Measurements from ENCODE around the gene TBC1D30.
A peak's percentile ranks its signal among the peaks of the same experiment; 100 is the strongest.
"Not testable (repeated sequence)": the region's sequence is repeated elsewhere in the genome, so short reads cannot be mapped to it uniquely, and the experiment has no call there.

The TBC1D30 gene

DNA sequence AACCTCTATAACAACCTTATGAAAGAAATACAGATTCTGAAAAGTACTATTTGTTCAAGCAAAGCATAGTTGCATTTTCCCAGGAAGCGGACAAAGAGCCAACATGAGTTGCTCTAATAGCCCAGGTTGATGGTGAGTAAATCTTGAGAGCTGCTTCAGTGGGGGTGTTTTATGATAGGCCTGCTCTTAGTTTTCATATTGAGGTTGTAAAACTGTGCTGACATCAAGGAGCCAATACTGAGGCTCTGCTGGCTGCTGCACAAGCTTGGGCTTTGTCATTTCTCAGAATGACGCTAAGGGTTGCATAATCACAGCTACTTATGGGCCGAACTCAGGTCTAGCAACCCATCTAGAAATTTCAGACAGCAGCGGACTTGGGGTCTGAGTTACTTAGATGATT, 11.5 kb downstream of the TBC1D30 start:
- ATAC-seq (ENCODE audit: low read depth) (no peak), DNase-seq (ENCODE audit: low spot score) (no peak)
- no peak overlapping the region for H3K4me3 ChIP-seq (ENCODE audit: severe bottlenecking)
- TF ChIP-seq, protein P1, sequence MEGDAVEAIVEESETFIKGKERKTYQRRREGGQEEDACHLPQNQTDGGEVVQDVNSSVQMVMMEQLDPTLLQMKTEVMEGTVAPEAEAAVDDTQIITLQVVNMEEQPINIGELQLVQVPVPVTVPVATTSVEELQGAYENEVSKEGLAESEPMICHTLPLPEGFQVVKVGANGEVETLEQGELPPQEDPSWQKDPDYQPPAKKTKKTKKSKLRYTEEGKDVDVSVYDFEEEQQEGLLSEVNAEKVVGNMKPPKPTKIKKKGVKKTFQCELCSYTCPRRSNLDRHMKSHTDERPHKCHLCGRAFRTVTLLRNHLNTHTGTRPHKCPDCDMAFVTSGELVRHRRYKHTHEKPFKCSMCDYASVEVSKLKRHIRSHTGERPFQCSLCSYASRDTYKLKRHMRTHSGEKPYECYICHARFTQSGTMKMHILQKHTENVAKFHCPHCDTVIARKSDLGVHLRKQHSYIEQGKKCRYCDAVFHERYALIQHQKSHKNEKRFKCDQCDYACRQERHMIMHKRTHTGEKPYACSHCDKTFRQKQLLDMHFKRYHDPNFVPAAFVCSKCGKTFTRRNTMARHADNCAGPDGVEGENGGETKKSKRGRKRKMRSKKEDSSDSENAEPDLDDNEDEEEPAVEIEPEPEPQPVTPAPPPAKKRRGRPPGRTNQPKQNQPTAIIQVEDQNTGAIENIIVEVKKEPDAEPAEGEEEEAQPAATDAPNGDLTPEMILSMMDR (IDR thresholded peaks at IDR 0.05; ENCODE audit: poor library complexity, severe bottlenecking): no peak
- no peaks in the 10 kb centered on the region for H3K9me3 ChIP-seq (ENCODE audit: severe bottlenecking)
- H3K27ac ChIP-seq (ENCODE audit: poor library complexity, severe bottlenecking): no peak overlapping the region
- H3K27me3 ChIP-seq (ENCODE audit: insufficient read depth, poor library complexity, severe bottlenecking): no peaks in the 10 kb centered on the region
- no peaks in the 10 kb centered on the region for H3K4me1 ChIP-seq (ENCODE audit: insufficient read depth, poor library complexity, severe bottlenecking)
- 0 out of 2 replicates have a peak, but pooled peaks cover 3% of the 10 kb centered on the region for H3K36me3 ChIP-seq (ENCODE audit: low read depth)

DNA sequence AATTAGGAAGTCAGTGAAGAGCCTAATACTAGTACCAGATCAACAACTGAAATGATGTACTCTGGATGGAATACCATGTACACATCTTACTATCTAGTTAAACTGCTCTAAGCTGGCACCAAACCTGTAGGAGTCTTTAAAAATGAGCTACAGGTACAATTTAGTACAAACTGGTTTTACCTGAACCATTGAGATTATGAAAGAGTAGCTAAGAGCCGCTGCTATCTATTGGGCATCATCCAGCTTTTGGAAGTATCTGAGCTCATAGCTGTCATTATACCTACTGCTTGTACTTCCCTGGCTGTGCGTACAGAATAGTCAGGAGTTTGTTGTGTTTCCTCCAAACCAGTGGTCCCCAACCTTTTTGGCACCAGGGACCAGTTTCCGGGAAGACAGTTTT, 12.4 kb downstream of the TBC1D30 start:
- H3K4me1 ChIP-seq (ENCODE audit: insufficient read depth, poor library complexity, severe bottlenecking): no peaks in the 10 kb centered on the region
- H3K4me3 ChIP-seq (ENCODE audit: severe bottlenecking): no peak overlapping the region
- no peak overlapping the region for H3K27ac ChIP-seq (ENCODE audit: poor library complexity, severe bottlenecking)
- H3K27me3 ChIP-seq (ENCODE audit: insufficient read depth, poor library complexity, severe bottlenecking): no peaks in the 10 kb centered on the region
- H3K9me3 ChIP-seq (ENCODE audit: severe bottlenecking): no peaks in the 10 kb centered on the region
- ATAC-seq (ENCODE audit: low read depth): no peak
- TF ChIP-seq, protein P1 (IDR thresholded peaks at IDR 0.05; ENCODE audit: poor library complexity, severe bottlenecking): no peak
- DNase-seq (ENCODE audit: low spot score): no peak
- H3K36me3 ChIP-seq (ENCODE audit: low read depth): no peaks in the 10 kb centered on the region

DNA sequence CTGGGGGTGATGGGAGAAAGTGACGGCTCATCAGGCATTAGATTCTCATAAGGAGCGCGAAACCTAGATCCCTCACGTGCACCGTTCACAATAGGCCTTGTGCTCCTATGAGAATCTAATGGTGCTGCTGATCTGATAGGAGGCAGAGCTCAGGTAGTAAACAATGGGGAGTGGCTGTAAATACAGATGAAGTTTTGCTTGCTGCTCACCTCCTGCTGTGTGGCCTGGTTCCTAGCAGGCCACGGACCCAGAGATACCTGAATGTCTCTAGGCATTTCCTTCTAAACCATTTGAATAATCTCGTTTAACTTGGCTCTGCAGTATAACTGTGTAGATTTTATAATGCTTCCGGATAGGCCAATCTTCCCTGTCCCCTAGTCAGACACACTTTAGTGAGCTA, 13.0 kb downstream of the TBC1D30 start:
- no peaks in the 10 kb centered on the region for H3K36me3 ChIP-seq (ENCODE audit: low read depth)
- DNase-seq (ENCODE audit: low spot score) (no peak), ATAC-seq (ENCODE audit: low read depth) (no peak)
- H3K9me3 ChIP-seq (ENCODE audit: severe bottlenecking): no peaks in the 10 kb centered on the region
- H3K27ac ChIP-seq (ENCODE audit: poor library complexity, severe bottlenecking): no peak overlapping the region
- H3K4me1 ChIP-seq (ENCODE audit: insufficient read depth, poor library complexity, severe bottlenecking): no peaks in the 10 kb centered on the region
- no peak overlapping the region for H3K4me3 ChIP-seq (ENCODE audit: severe bottlenecking)
- TF ChIP-seq, protein P1 (IDR thresholded peaks at IDR 0.05; ENCODE audit: poor library complexity, severe bottlenecking): no peak
- no peaks in the 10 kb centered on the region for H3K27me3 ChIP-seq (ENCODE audit: insufficient read depth, poor library complexity, severe bottlenecking)

DNA sequence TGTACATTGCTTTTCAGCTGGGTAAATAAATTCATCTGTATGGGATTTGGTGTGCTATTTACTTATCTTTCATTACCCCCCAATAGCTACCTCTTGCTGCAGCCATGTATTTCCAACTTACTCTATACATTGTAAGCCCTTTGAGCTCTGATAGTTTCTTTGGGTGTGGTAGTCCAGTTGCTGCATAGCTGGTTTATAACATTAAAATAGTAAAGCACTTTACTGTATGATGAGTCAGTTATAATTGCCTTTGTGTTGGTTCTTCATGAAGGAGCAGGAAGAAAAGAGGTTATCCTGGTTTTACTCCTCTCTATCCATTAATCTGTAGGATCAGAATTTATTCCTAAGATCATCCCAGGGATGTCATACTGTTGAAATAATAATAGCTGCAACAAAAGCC, 15.7 kb downstream of the TBC1D30 start:
- TF ChIP-seq, protein P1 (IDR thresholded peaks at IDR 0.05; ENCODE audit: poor library complexity, severe bottlenecking): no peak

DNA sequence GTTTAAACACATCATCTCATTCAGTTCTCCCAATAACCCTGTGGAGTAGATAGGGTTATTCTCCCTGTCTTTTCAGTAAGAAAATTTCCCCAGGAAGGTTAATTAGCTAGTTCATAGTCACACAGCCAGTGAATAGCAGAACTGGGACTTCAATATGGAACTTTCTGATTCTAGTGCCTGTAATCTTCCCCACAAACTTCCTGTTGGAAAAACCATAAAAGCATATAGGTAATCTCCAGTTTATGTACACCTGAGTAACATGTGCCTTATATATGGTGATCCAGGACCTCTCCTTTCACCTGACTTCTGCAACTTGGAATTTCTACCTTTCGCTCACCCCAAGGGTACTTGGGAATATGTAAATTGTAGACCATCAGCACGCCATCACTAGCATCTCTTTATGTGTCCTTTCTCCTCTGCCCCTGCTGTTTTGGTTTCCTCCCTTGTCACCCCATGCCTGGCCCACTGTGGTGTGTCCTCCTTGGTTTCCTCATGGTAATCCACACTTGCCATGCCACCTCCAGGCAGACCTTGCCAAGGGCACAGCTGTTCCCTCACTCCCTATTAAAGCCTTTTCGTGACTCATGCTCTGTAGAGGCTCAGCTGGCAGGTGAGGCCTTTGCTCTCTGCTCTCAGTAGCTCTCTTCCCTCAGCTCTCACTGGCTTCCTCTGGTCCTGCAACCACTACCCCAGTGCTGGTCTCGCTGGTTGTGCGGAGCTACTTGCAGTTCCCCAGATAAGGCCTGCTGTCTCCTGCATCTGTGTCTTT, 16.7 kb downstream of the TBC1D30 start:
- no peak for ATAC-seq (ENCODE audit: low read depth)
- Histone ChIP-seq H3K27ac (ENCODE audit: poor library complexity, severe bottlenecking) (no peak overlapping the region), H3K36me3 (ENCODE audit: low read depth) (no peaks in the 10 kb centered on the region), H3K27me3 (ENCODE audit: insufficient read depth, poor library complexity, severe bottlenecking) (no peaks in the 10 kb centered on the region), H3K9me3 (ENCODE audit: severe bottlenecking) (no peaks in the 10 kb centered on the region), H3K4me3 (ENCODE audit: severe bottlenecking) (no peak overlapping the region), H3K4me1 (ENCODE audit: insufficient read depth, poor library complexity, severe bottlenecking) (no peaks in the 10 kb centered on the region)
- no peak for DNase-seq (ENCODE audit: low spot score)
- TF ChIP-seq, protein P1 (IDR thresholded peaks at IDR 0.05; ENCODE audit: poor library complexity, severe bottlenecking): no peak

More for the DNA sequence above, 15.7 kb downstream of the TBC1D30 start:
- Histone ChIP-seq H3K27me3 (ENCODE audit: insufficient read depth, poor library complexity, severe bottlenecking) (no peaks in the 10 kb centered on the region), H3K36me3 (ENCODE audit: low read depth) (no peaks in the 10 kb centered on the region), H3K4me1 (ENCODE audit: insufficient read depth, poor library complexity, severe bottlenecking) (no peaks in the 10 kb centered on the region), H3K9me3 (ENCODE audit: severe bottlenecking) (no peaks in the 10 kb centered on the region), H3K4me3 (ENCODE audit: severe bottlenecking) (no peak overlapping the region), H3K27ac (ENCODE audit: poor library complexity, severe bottlenecking) (no peak overlapping the region)
- ATAC-seq (ENCODE audit: low read depth) (peak; percentile 19; the same call in 1 of the 3 replicates), DNase-seq (ENCODE audit: low spot score) (no peak)

DNA sequence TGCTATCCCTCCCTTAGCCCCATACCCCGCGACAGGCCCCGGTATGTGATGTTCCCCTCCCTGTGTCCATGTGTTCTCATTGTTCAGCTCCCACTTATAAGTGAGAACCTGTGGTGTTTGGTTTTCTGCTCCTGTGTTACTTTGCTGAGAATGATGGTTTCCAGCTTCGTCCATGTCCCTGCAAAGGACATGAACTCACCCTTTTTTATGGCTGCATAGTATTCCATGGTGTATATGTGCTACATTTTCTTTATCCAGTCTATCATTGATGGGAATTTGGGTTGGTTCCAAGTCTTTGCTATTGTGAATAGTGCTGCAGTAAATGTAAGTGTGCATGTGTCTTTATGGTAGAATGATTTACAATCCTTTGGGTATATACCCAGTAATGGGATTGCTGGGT, 24.0 kb downstream of the TBC1D30 start:
- not testable (repeated sequence) for H3K27me3 ChIP-seq (ENCODE audit: insufficient read depth, poor library complexity, severe bottlenecking); H3K36me3 ChIP-seq (ENCODE audit: low read depth); DNase-seq (ENCODE audit: low spot score)

More for the DNA sequence above, 24.0 kb downstream of the TBC1D30 start:
- H3K4me3 ChIP-seq (ENCODE audit: severe bottlenecking); H3K9me3 ChIP-seq (ENCODE audit: severe bottlenecking); H3K27ac ChIP-seq (ENCODE audit: poor library complexity, severe bottlenecking); H3K4me1 ChIP-seq (ENCODE audit: insufficient read depth, poor library complexity, severe bottlenecking); ATAC-seq (ENCODE audit: low read depth): not testable (repeated sequence)

Data from RWPE2 (cell line).